AML-193 (cell line): ENCODE data around the gene NRAP.

Source experiments
- DNase-seq, 2 experiments: peaks; one replicate each; lab custom pipeline; 2025; lab: John Stamatoyannopoulos, UW

NRAP gene

GRCh38 chr10:113663908-113664307, at the start of gene NRAP:
TSS of gene NRAP (minus strand) at chr10:113664041. CDS start at chr10:113663882, 159 bp downstream.
- DNase-seq = no peak

- no peak for DNase-seq
These were observed 49.8 kb upstream of the NRAP start for GRCh38 chr10:113713640-113713982.

GRCh38 chr10:113712755-113713639, 49.2 kb upstream of the NRAP start:
- DNase-seq = no peak

GRCh38 chr10:113712024-113712423, 48.2 kb upstream of the NRAP start:
- no peak for DNase-seq

GRCh38 chr10:113711142-113711541, 47.3 kb upstream of the NRAP start:
- no peak for DNase-seq

GRCh38 chr10:113709221-113709838, 45.5 kb upstream of the NRAP start:
- no peak for DNase-seq

- DNase-seq = no peak
These were observed 44.8 kb upstream of the NRAP start for GRCh38 chr10:113708640-113709039.

- DNase-seq = no peak
These were observed 42.8 kb upstream of the NRAP start for GRCh38 chr10:113706623-113707022.

- DNase-seq = no peak
These were observed 41.5 kb upstream of the NRAP start for GRCh38 chr10:113705344-113705652.

GRCh38 chr10:113704637-113705343, 40.9 kb upstream of the NRAP start:
- peak; percentile 23 to 45 for DNase-seq

- DNase-seq = no peak
These were observed 33.8 kb upstream of the NRAP start for GRCh38 chr10:113697595-113697994.

- no peak for DNase-seq
These were observed 31.9 kb upstream of the NRAP start for GRCh38 chr10:113695691-113696090.

- DNase-seq = no peak
These were observed 29.5 kb upstream of the NRAP start for GRCh38 chr10:113693348-113693747.

GRCh38 chr10:113692271-113692670, 28.4 kb upstream of the NRAP start:
- DNase-seq = no peak

GRCh38 chr10:113691381-113691780, 27.5 kb upstream of the NRAP start:
- no peak for DNase-seq

GRCh38 chr10:113690749-113691148, 26.9 kb upstream of the NRAP start:
- no peak for DNase-seq

- no peak for DNase-seq
These were observed 25.7 kb upstream of the NRAP start for GRCh38 chr10:113689574-113689973.

- no peak for DNase-seq
These were observed 25.2 kb upstream of the NRAP start for GRCh38 chr10:113689057-113689456.

GRCh38 chr10:113687037-113687436, 23.2 kb upstream of the NRAP start:
- no peak for DNase-seq

- no peak for DNase-seq
These were observed 22.2 kb upstream of the NRAP start for GRCh38 chr10:113686028-113686427.

GRCh38 chr10:113683300-113683699, 19.5 kb upstream of the NRAP start:
- no peak for DNase-seq

GRCh38 chr10:113681533-113682470, 18.0 kb upstream of the NRAP start:
- no peak for DNase-seq
